GM12878 (cell line): ENCODE data around the gene SLC6A8. TPM values are rescaled to one million over a fixed set of nuclear protein-coding genes. Genes with fewer than 3 reads are reported as not detected.

Source experiments
- ATAC-seq: fragments of 200-7000 bp; cut with Tn5 transposase; 3 replicates; pipeline ENCODE4 v1.9.1; 2020; ENCODE audit warnings: mild to moderate bottlenecking, moderate library complexity
- BruUV-seq: library from RNA; stranded (reverse); fragments of 400-500 nt; replicated peaks from 2 replicates; lab custom pipeline; 2021; lab: Mats Ljungman, UMichigan
- CTCF ChIA-PET: fragments of 300-600 bp; sonication (Branson Sonifier 250); formaldehyde crosslinking; extraction: SDS; loops from one replicate; lab custom pipeline; 2021; ENCODE audit warnings: inconsistent platforms; lab: Yijun Ruan, JAX
- POLR2A ChIA-PET: fragments of 350-600 bp; formaldehyde crosslinking; extraction: SDS; loops from one replicate; lab custom pipeline; 2021; ENCODE audit warnings: inconsistent platforms; lab: Charles Lee
- RAD21 ChIA-PET: fragments of 300-600 bp; sonication (Branson Sonifier 250); formaldehyde crosslinking; loops from one replicate; lab custom pipeline; 2023; ENCODE audit warnings: antibody characterized with exemption; ENCODE audit not compliant: unreplicated experiment; lab: Charles Lee
- SMC1A ChIA-PET: fragments of 300-600 bp; sonication (Branson Sonifier 250); formaldehyde crosslinking; loops from one replicate; lab custom pipeline; 2023; ENCODE audit not compliant: unreplicated experiment, uncharacterized antibody; lab: Charles Lee
- DNase-seq: peaks from one replicate; pipeline ENCODE4 v3.0.0-alpha.2; 2011; ENCODE audit warnings: low read depth, low spot score
- FAIRE-seq: peaks from 3 replicates; lab custom pipeline; 2011; peaks lifted over from hg19 to GRCh38; lab: Jason Lieb, UNC
- H2AFZ ChIP-seq: 2 replicates; pipeline ENCODE4 v1.6.0; 2011; ENCODE audit warnings: low read depth, low read length, control low read depth; ENCODE audit not compliant: control insufficient read depth
- H3K27ac ChIP-seq: 2 replicates; pipeline ENCODE4 v1.5.1; 2011; ENCODE audit warnings: control low read depth; ENCODE audit not compliant: control insufficient read depth, insufficient read depth
- H3K27me3 ChIP-seq, 2 experiments: replicated peaks in 1 of 2; 2 replicates each; pipeline versions ENCODE4 v1.6.0 to v1.6.1; 2011; ENCODE audit warnings: low read length in 1 of 2; ENCODE audit not compliant: control insufficient read depth in 2 of 2, insufficient read depth in 2 of 2
- H3K36me3 ChIP-seq, 2 experiments: 2 replicates each; pipeline ENCODE4 v1.5.1; 2011; ENCODE audit warnings: low read length in 1 of 2; ENCODE audit not compliant: control insufficient read depth in 2 of 2, insufficient read depth in 2 of 2
- H3K4me1 ChIP-seq: 2 replicates; pipeline ENCODE4 v1.6.1; 2011; ENCODE audit warnings: mild to moderate bottlenecking, low read length, moderate library complexity, mixed read lengths; ENCODE audit not compliant: control insufficient read depth, insufficient read depth
- H3K4me2 ChIP-seq: 2 replicates; pipeline ENCODE4 v1.6.0; 2011; ENCODE audit warnings: control low read depth; ENCODE audit not compliant: control insufficient read depth, insufficient read depth
- H3K4me3 ChIP-seq: fragments of 200-600 bp; sonication (generic); 2 replicates; pipeline ENCODE4 v1.5.1; 2016
- H3K79me2 ChIP-seq: 2 replicates; pipeline ENCODE4 v1.6.0; 2011; ENCODE audit warnings: low read length; ENCODE audit not compliant: control insufficient read depth, insufficient read depth
- H3K9ac ChIP-seq: 2 replicates; pipeline ENCODE4 v1.8.0; 2011; ENCODE audit warnings: low read length, control low read depth, mixed read lengths; ENCODE audit not compliant: control insufficient read depth, insufficient read depth
- H3K9me3 ChIP-seq: replicated peaks from 3 replicates; pipeline ENCODE4 v1.5.1; 2011; ENCODE audit warnings: mild to moderate bottlenecking, low read length; ENCODE audit not compliant: control insufficient read depth, insufficient read depth
- H4K20me1 ChIP-seq: 2 replicates; pipeline ENCODE4 v1.6.0; 2011; ENCODE audit not compliant: control insufficient read depth, insufficient read depth
- CTCF ChIP-seq, 3 experiments: IDR thresholded peaks in 2 of 3; conservative IDR thresholded peaks in 1 of 3; 2 replicates each; pipeline ENCODE4 v1.5.1; 2011; ENCODE audit warnings: low read depth in 3 of 3, low read length in 3 of 3, mild to moderate bottlenecking in 3 of 3, control low read depth in 2 of 3, moderate library complexity in 2 of 3, inconsistent platforms in 1 of 3, mixed read lengths in 1 of 3; ENCODE audit not compliant: control insufficient read depth in 2 of 3, insufficient read depth in 1 of 3; ENCODE audit errors: extremely low read depth in 1 of 3
- GABPA ChIP-seq: IDR thresholded peaks from 2 replicates; pipeline ENCODE4 v1.6.1; 2014; ENCODE audit warnings: antibody characterized with exemption, low read depth, mild to moderate bottlenecking, inconsistent platforms
- RAD21 ChIP-seq: IDR thresholded peaks from 2 replicates; pipeline ENCODE4 v1.6.1; 2011; ENCODE audit warnings: mild to moderate bottlenecking, low read depth, low read length, moderate library complexity; ENCODE audit not compliant: insufficient read depth
- SMC3 ChIP-seq: IDR thresholded peaks from 2 replicates; pipeline ENCODE4 v1.6.1; 2011; ENCODE audit warnings: low read length, improper control_type of control experiment, borderline replicate concordance
- ZBED1 ChIP-seq: IDR thresholded peaks from 2 replicates; pipeline ENCODE4 v1.6.1; 2016; ENCODE audit warnings: borderline replicate concordance
- ZNF384 ChIP-seq: IDR thresholded peaks from 2 replicates; pipeline ENCODE4 v1.6.1; 2012; ENCODE audit warnings: low read depth, mild to moderate bottlenecking, low read length, improper control_type of control experiment, borderline replicate concordance
- WGBS: methylation state at CpG from one replicate; pipeline ENCODE4 v1.1.6; 2016; ENCODE audit warnings: low lambda C conversion rate; ENCODE audit not compliant: insufficient replicate concordance, insufficient coverage; ENCODE audit errors: missing lambda C conversion rate; 5-methylcytosine and 5-hydroxymethylcytosine counted together
- in situ Hi-C: fragments of 300-500 bp; cut with MboI; formaldehyde crosslinking; loops from 9 replicates; pipeline ENCODE4 v1.14.3; 2018; ENCODE audit warnings: mixed read lengths
- intact Hi-C: fragments of 100-400 bp; cut with micrococcal nuclease; formaldehyde crosslinking; loops from one replicate; pipeline ENCODE4 v1.14.2; 2022; ENCODE audit not compliant: unreplicated experiment
- polyA plus RNA-seq, 11 experiments: library from polyadenylated mRNA; depleted of rRNA in 4 of 11; unstranded in 6 of 11; stranded (reverse) in 5 of 11; fragments of >200 nt; fragmentation: Nextera tagmentation in 4 of 11; fragmentation: Illumina TruSeq in 1 of 11; extraction: Ambion mirVana in 4 of 11; extraction: Trizol in 1 of 11; gene quantifications; 1 replicate in 1 of 11; 2 replicates in 10 of 11; pipeline versions ENCODE4 v1.2.1 to v1.2.3, GENCODE V29; 2011 to 2016; ENCODE audit warnings: inconsistent platforms in 2 of 11, missing spikeins in 2 of 11, low read depth in 1 of 11
- total RNA-seq, 4 experiments: library from RNA; depleted of rRNA in 3 of 4; stranded (reverse); fragments of >200 nt in 3 of 4; fragmentation: Illumina TruSeq in 1 of 4; extraction: Trizol in 1 of 4; gene quantifications; 2 replicates each; pipeline versions ENCODE4 v1.2.1 to v1.2.3, GENCODE V29; 2013 to 2021

Gene SLC6A8
- total and polyA plus RNA-seq, 10 of the 15 experiments (the other 5 are each of a cell fraction or from before 2014, with no cell fraction given), result 0.01 to 0.72 (median 0.17) TPM; not detected in 6

GRCh38 chrX:153708415-153708814 lies 20.7 kb downstream of the SLC6A8 start:
- Histone ChIP-seq H3K4me2 (no peak overlapping the region), H3K4me3 (no peak overlapping the region), H3K79me2 (no peaks in the 10 kb centered on the region), H2AFZ (no peak overlapping the region), H4K20me1 (no peaks in the 10 kb centered on the region), H3K9ac (no peak overlapping the region), H3K9me3 (no peaks in the 10 kb centered on the region), H3K27me3 (no peaks in the 10 kb centered on the region)
- intact Hi-C loops (no loop called here), in situ Hi-C loops (no loop called here)
- 47% methylated on average over 13 of the region's 13 CpGs for WGBS
- FAIRE-seq, result no peak
- POLR2A ChIA-PET, result no interaction called here
- no peak for DNase-seq
- ATAC-seq, result peak; percentile 95
- CTCF ChIA-PET, result interaction anchor here (1.2 to 2.1 kb wide), 3 partner anchors 11 to 169 kb away, joined by 3 to 7 read pairs (median 7); no protein-coding TSS in a partner anchor
- SMC1A ChIA-PET, result no interaction called here
- peak; percentile 34; the same call in 1 of the 2 replicates for TF ChIP-seq ZNF384
- TF ChIP-seq ZBED1, result no peak
- TF ChIP-seq RAD21, result peak; percentile 48
- TF ChIP-seq GABPA, result no peak
- TF ChIP-seq CTCF (IDR thresholded peaks at IDR 0.05 in 2 of 3, conservative IDR thresholded peaks at IDR 0.05 in 1 of 3; ENCODE audit: control insufficient read depth in 2 of 3, extremely low read depth in 1 of 3, insufficient read depth in 1 of 3, low read depth in 3 of 3, low read length in 3 of 3), result peak; percentile 40 to 58 (median 44)
- peak; percentile 22; the same call in 1 of the 2 replicates for TF ChIP-seq SMC3
- TF ChIP-seq, all 136 proteins: peak for 4
- RAD21 ChIA-PET, result no interaction called here
- H3K36me3 ChIP-seq, result no peaks in the 10 kb centered on the region; a peak in 2 of 4 replicates
- no peaks in the 10 kb centered on the region for H3K4me1 ChIP-seq
- no peak overlapping the region for H3K27ac ChIP-seq
- BruUV-seq, result no TSS peak
